Stimulated activated CD8-positive, alpha-beta memory T cell treated with anti-CD3 and anti-CD28 coated beads, Interleukin-12 subunit alpha, Interleukin-12 subunit beta, amount 100 ng/mL, for 4 hours (primary cell): ENCODE results near the gene XKR7.
"Not testable (repeated sequence)": the region's sequence is repeated elsewhere in the genome, so short reads cannot be mapped to it uniquely, and the experiment has no call there.

Source experiments
- DNase-seq: peaks from one replicate; pipeline ENCODE4 v3.0.0-alpha.2; 2020; ENCODE audit warnings: low read depth

XKR7 gene, protein sequence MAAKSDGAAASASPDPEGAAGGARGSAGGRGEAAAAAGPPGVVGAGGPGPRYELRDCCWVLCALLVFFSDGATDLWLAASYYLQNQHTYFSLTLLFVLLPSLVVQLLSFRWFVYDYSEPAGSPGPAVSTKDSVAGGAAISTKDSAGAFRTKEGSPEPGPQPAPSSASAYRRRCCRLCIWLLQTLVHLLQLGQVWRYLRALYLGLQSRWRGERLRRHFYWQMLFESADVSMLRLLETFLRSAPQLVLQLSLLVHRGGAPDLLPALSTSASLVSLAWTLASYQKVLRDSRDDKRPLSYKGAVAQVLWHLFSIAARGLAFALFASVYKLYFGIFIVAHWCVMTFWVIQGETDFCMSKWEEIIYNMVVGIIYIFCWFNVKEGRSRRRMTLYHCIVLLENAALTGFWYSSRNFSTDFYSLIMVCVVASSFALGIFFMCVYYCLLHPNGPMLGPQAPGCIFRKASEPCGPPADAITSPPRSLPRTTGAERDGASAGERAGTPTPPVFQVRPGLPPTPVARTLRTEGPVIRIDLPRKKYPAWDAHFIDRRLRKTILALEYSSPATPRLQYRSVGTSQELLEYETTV

DNA sequence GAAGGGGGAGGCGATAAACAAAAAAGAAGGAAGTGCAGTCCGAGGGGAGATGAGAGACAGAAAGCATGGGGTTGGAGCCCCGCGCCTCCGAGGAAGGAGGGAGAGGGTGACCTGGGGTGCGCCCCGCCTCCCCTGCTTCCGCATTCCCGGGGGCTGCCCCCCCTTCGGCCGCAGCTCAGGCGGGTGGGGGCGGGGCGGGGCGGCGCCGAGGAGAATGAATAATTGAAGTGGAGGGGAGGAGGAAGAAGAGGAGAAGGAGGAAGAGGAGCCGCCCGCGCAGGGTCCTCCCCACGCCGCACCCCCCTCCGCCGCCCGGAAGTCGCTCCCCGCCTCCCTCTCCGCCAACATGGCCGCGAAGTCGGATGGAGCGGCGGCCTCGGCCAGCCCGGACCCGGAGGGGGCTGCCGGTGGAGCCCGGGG lies at the start of gene XKR7:
TSS of gene XKR7 (plus strand) at position 322 of the 420 bp plus-strand sequence. CDS start at position 347, 25 bp downstream.
- peak; percentile 3 for DNase-seq

DNA sequence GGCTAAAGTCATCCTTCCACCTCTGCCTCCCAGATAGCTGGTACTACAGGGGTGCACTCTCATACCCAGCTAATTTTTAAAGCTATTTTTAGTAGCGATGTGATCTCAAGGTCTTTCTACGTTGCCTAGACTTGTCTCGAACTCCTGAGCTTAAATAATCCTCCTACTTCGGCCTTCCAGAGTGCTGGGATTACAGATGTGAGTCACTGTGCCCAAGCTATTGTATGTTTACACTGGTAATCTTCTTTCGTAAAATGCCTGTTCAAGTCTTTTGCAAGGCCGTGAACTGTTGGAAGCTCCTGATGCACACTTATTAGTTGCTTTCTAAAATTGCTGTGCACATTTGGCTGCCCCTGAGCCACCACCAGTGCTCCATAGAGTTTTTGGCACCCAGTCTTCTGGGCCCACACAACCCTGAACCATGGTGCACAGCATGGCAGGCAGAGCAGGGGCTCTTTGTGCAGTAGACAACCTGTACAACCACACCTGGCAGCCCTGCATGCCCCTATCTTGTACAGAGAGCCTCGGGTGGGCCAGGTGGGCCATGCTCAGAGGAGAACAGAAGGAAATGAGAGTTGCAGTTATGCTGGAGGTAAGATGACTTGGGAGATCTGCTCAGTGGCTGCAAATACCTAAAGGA lies 49.4 kb upstream of the XKR7 start:
- no peak for DNase-seq

DNA sequence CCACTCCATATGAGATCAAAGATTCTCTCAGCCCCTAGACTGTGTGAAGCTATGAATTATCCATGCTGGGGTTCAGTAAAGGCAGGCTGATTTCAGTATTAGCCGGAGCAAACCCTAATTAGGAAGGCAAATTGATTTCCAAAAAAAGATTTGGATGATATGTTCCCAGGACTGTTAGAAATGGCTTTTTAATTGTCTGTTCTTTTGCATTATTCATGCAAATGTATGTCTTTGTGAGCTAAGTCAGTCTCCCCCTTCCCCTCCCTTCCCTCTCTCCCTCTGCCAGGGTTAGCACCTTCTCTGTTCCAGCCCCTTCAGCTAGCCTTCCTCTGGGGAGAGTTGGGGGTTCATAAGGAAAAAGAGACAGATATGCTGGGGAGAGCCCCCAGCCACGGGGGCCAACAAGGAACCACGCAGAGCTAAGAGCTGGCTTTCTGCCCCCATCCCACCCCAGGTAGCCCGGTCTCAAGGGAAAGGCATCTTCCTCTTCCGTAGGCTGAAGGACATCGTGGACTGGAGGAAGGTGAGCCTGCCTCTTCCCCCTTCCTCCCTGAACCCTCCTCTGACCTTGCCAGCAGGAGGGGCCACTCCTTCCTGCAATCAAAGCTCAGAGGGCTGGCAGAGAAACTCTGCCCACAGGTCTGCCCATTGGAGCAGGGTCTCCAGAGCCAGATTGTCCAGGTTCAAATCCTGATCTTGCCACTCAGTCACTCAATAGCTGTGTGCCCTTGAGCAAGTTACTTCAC lies 48.4 kb upstream of the XKR7 start:
- no peak for DNase-seq

DNA sequence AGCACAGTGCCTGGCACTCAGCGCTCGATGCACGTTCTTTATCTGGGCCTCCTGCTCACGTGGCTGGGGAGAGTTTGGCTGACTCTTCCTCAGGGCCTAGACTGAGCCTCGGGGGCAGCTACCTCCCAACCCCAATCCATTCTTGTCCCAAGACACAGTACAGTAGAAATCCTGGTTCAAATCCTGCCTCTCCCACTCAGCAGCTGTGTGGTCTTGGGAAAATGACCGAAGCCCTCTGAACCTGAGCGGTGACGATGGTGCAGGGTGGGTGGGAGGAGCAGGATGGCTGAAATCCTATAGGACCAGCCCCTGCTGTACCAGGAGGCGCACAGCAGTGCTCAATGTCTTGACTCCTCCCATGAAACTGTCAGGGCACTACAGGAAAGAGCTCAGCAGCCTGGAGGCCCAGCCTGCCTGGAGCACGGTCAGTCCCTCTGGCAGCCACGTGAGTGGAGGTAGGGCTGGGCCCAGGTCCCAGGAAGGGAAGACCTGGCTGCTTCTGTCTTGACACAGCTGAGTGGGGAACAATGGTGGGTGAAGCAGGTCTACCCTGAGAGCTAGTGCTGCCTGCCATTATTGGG lies 47.6 kb upstream of the XKR7 start:
- no peak for DNase-seq

DNA sequence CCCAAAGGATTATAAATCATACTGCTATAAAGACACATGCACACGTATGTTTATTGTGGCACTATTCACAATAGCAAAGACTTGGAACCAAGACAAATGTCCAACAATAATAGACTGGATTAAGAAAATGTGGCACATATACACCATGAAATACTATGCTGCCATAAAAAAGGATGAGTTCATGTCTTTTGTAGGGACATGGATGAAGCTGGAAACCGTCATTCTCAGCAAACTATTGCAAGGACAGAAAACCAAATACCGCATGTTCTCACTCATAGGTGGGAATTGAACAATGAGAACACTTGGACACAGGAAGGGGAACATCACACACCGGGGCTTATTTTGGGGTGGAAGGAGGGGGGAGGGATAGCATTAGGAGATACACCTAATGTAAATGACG lies 46.5 kb upstream of the XKR7 start:
- DNase-seq = not testable (repeated sequence)

DNA sequence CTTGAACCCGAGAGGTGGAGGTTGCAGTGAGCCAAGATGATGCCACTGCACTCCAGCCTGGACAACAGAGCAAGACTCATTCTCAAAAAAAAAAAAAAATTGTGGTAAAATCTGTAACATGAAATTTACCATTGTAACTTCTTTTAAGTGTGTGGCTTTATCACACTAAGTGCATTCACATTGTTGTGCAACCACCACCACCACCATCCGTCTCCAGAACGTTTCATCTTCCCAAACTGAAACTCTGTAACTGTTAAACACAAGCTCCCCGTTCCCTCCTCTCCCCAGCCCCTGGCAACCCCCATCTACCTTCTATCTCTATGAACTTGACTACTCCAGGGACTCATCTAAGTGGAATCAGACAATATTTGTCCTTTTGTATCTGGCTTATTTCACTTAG lies 45.8 kb upstream of the XKR7 start:
- DNase-seq = no peak

DNA sequence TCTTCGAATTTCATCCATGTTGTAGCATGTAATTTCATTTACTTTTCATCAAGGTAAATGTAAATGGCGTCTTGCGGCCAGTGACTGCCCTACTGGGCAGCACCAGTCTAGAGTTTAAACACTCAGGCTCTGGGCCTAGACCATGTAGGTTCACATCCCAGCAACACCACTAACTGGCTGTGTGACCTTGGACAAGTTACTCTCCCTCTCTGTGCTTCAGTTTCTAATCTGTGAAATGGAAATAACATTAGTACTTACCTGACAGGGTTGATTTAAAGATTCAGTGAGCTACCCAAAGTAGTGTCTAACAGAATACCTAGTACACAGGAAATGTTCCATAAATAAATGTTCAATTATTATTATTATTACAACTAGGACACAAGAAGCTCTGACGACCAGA lies 45.4 kb upstream of the XKR7 start:
- no peak for DNase-seq

DNA sequence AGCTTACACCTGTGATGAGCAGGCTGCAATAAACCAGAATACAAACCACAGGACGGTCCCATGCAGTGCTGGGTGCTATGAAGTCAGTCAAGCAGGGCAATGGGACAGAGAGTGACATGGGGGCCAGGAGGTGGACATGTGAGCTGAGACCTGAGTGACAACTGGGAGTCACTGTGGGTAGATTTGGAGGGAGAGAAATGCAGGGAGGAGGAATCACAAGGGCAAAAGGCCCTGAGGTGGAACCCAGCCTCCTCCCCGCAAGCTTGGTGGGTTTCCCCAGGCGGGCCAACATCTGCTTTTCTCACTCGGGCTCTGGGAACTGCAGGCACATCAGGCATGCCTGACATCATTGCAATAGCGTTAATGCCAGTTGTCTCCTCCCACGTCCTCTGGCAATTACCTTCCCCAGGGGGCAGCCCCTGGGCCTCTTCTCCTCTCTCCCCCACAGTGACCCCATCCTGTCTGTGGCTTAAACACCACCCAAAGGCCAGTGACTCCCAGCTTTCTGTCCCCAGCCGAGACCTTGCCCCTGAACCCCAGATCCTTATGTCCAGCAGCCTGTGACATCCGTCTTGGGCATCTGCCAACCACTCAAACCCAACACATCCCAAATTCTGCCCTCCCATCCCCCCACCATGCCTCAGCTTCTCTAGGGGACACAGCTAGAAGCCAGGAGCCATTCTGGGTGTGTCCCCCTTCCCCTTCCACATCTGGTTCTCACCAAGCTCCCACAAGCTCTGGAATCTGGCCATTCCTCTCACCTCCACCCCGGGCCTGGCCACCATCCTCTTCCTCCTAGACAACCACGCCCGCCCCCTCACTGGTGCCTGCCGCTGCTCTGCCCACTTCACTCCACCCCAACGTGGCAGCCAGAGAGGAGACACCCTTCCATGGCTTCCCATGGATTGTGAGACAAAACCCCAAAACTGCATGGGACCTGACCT lies 44.3 kb upstream of the XKR7 start:
- DNase-seq = no peak

DNA sequence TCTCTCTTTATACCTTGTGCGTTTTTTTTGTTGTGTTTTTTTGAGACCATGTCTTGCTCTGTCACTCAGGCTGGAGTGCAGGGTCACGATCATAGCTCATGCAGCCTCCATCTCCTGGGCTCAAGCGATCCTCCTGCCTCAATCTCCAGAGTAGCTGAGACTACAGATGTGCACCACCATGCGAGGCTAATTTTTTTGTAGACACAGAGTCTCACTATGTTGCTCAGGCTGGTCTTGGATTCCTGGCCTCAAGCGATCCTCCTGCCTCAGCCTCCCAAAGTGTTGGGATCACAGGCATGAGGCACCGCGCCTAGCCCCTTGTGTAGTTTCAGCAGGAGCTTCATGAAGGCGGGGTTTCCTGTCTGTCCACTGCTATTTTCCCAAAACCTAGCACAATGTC lies 43.4 kb upstream of the XKR7 start:
- no peak for DNase-seq

DNA sequence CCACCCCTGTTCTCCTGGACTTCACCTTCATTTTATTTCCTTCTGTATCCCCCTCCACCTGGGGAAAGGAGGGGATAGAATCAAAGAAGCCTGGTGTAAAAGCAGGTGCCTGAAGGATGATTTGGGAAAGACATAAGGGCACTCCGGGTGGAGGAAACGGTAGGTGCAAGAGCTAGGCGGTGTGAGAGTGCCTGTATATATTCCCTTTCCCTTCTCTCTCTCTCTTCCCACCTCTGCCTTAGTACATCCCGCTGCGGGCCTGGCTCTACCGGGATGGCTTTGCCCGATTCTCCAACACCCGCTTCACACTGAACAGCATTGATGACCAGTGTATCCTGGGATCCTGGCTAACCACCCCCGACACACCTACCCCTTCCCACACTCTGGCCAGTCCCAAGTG lies 42.3 kb upstream of the XKR7 start:
- DNase-seq = no peak

DNA sequence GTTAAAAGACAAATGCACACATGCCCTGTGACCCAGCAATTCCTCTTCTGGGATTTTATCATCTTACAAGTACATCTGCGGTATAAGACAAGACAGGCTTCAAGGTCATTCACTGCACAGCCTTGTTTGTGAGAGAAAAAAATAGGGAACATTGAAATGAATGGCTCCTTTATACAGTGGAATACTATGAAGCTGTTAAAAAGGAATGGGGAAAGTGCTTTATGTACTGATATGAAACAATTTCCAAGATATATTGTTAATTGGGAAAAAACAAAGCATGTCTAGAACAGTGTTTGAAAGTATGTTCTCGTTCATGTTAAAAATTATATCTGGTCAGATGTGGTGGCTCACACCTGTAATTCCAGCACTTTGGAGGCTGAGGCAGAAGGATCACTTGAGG lies 41.5 kb upstream of the XKR7 start:
- DNase-seq = no peak

DNA sequence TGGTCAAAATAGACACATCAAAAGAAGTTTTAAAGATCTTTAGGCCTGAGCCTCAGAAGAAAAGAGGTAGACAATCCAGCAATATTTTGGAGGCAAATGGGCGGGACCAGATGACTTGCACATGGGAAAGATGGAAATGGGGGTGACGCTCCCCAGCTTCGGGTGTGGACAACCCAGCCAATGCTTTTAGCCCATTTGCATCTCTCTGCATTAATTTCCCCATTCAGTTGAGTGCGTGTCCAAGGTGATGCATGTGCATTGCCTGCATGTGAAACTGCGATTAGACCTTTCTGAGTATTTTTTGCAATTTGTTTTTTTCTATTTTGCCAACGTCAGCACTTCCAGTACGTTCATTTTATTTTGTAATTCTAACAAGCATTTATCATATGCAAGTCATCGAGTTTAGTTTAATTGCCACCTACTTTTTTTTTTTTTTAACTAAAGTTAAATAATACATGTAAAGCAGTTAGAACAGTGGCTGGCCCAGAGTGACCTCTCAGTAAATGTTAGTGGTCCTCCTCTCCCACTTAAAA lies 40.3 kb upstream of the XKR7 start:
- no peak for DNase-seq

DNA sequence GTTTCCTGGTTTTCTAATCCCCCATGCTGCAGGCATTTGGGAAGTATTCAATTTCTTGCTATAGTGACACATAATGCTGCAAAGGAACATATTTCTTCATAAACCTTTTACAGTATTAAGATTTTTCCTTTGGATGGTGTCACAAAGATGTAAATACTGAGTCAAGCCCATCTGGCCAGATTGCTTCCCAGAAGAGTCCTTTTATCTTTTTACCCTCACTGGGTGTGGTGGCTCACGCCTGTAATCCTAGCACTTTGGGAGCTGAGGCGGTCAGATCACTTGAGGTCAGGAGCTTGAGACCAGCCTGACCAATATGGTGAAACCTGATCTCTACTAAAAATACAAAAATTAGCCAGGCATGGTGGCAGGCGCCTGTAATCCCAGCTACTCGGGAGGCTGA lies 38.3 kb upstream of the XKR7 start:
- DNase-seq = not testable (repeated sequence)

DNA sequence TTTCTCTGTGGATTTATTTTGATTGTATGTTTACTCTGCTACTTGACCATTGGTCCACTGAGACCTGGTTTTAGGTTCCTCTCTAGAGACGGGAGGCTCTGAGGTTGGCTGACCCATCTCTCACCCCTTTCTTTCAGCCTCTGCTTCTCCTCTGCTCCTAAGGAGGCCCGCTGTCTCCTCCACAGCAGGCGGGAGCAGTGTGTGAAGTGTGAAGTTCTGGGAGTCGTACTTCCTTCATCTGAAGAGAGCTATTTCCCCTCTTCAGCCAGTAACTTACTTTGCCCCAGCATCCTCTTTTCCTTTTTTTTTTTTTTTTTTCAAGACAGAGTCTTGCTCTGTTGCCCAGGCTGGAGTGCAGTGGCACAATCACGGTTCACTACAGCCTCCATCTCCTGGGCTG lies 37.2 kb upstream of the XKR7 start:
- no peak for DNase-seq

DNA sequence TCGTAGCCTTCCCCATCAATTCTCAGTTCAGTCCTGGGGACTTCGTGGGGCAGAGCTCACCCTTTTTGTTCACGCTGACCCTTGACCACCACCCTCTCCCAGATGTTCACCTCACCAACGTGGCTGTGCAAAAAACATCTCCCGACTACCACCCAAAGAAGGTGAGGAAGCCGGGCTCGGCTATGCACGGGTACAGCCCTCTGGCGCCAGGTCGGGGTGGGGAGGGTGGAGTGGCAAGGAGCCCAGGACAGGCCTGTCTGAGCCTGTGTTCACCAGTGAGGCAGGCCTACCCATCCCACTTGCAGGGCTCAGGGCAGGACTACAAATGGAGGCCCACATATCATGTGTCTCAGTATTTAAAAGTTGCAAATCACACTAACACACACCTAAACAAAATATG lies 34.3 kb upstream of the XKR7 start:
- no peak for DNase-seq

DNA sequence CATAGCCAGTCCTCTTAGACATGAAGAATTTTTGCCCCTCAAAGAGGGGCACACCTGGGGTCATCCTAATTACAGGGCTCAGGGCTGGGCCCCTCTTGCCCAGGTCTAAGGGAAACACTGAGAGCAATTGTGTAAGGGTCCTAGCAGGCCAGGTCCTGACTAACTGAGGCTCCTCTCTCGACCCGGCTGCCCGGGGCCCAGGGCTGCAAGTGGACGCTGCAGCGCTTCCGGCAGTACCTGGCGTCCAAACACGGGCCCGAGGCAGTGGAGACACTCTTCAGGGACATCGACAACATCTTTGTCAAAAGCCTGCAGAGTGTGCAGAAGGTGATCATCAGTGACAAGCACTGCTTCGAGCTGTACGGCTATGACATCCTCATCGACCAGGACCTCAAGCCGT lies 33.5 kb upstream of the XKR7 start:
- no peak for DNase-seq

DNA sequence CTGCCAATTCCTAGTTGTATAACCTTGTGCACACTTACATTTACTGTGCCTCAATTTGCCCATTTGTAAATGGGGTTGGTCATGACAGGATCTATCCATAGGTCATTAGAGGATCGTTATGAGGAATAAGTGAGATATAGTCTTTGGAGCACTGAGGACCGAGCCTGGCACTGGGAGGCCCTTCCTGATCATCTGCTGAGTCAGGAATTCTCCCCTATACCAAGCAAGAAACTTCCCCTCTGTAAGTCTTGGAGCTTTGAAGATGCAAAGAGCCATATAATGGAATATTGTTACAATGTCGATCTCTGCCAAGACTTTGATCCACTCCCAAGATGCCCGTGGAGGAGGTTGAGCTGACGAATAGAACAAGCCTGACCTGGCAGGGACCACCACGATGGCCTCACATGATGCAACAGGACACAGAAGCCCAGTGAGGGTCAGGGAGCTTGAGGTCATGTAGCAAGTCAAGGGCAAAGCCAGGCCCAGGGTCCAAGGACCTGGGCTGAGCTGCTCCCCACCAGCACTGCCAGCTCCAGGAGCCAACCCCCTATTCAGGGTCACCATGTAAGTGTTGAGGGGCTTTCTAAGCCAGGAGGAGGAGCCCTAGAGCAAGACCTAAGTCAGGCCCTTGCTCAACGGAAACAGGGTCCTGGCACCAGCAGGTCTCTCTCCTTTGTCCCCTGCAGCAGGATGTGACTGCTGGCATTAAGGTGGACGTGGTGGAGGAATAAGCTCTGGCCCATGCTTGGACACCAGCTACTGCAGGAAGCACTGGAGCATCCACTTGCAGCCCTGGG lies 32.8 kb upstream of the XKR7 start:
- no peak for DNase-seq

DNA sequence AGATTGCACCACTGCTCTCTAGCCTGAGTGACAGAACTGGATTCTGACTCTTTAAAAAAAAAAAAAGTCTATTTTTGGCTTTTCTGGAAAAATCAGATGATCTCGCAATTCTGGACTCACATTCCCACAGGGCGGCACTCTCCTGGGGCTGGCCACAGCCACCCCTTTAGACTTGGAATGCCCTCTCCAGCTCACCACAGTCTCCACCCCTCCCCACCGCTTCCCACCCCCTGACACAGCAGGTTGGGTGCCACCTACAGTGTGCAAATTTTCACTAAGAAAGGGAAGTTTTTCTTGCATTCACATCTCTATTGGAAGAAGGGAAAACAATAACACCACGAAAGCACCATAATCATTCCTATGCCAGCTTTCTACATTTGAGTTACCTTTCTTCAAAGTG lies 31.5 kb upstream of the XKR7 start:
- DNase-seq = no peak

DNA sequence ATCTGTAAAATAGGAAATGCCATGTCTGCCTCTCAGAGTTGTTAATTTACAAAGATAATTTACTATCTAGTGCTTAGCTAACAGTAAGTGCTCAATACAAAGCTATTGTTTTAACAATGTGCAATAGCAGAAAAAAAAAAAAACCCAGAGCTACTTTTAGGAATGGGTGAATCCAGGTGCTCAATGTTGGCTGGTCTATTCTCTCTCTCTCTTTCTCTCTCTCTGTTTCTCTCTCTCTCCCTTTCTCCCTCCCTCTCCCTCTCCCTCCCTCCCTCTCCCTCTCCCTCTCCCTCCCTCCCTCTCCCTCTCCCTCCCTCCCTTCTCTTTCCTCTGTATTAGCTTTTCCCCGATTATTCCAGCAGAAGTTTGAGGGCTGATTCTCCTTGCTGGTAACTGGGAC lies 30.1 kb upstream of the XKR7 start:
- DNase-seq = no peak

DNA sequence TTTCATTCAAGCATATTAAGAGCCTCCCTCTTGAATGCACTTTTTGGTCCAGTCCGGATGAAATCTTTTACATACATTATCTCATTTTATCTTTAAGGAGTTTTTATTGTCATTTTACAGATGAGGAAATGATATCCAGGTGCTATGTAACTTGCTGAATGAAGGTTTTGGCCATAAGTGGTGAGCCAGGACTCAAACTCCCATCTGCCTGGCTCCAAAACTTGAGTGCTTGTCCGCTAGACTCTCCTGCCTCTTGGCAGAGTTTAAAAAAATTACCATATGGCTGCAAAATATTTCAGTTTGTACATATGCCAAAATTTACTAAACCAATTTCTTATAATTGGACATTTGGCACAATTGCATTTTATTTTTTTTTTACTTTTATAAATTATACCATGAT lies 28.3 kb upstream of the XKR7 start:
- DNase-seq = no peak
